Panc1 (cell line): Measurements from ENCODE around the gene CHRNB1. TPM values are rescaled to one million over a fixed set of nuclear protein-coding genes. Genes with fewer than 3 reads are reported as not detected.

ENCODE experiments used
- ATAC-seq: fragments of 200-7000 bp; cut with Tn5 transposase; 2 replicates; pipeline ENCODE4 v1.9.1; 2020; ENCODE audit warnings: mild to moderate bottlenecking, moderate library complexity
- BruUV-seq: library from RNA; stranded (reverse); fragments of 400-500 nt; replicated peaks from 2 replicates; lab custom pipeline; 2021; lab: Mats Ljungman, UMichigan
- CTCF ChIA-PET: fragments of 300-600 bp; sonication (Branson Sonifier 250); formaldehyde crosslinking; loops from one replicate; lab custom pipeline; 2022; ENCODE audit warnings: antibody characterized with exemption; lab: Charles Lee
- POLR2A ChIA-PET: fragments of 300-600 bp; sonication (Branson Sonifier 250); formaldehyde crosslinking; loops from one replicate; lab custom pipeline; 2022; ENCODE audit warnings: antibody characterized with exemption; lab: Charles Lee
- DNase-seq: peaks from one replicate; pipeline ENCODE4 v3.0.0-alpha.2; 2010; ENCODE audit warnings: low read depth, low spot score
- H3K27ac ChIP-seq: 2 replicates; pipeline ENCODE4 v1.5.1; 2011; ENCODE audit warnings: mild to moderate bottlenecking, low read length, inconsistent platforms
- H3K27me3 ChIP-seq: fragments of 200-500 bp; sonication (Bioruptor generic); 2 replicates; pipeline ENCODE4 v1.6.0; 2014; ENCODE audit warnings: low read length, inconsistent platforms; ENCODE audit not compliant: control insufficient read depth, insufficient read depth
- H3K36me3 ChIP-seq: fragments of 200-500 bp; sonication (Bioruptor generic); 2 replicates; pipeline ENCODE4 v1.5.1; 2014; ENCODE audit warnings: inconsistent platforms, mild to moderate bottlenecking, low read length, moderate library complexity; ENCODE audit not compliant: control insufficient read depth, insufficient read depth
- H3K4me1 ChIP-seq: 2 replicates; pipeline ENCODE4 v1.5.1; 2011; ENCODE audit warnings: inconsistent platforms, mild to moderate bottlenecking, low read length, moderate library complexity; ENCODE audit not compliant: control insufficient read depth, insufficient read depth
- H3K4me3 ChIP-seq, 2 experiments: 2 replicates each; pipeline ENCODE4 v1.5.1; 2011 to 2012; ENCODE audit warnings: low read depth in 2 of 2, low read length in 2 of 2, mild to moderate bottlenecking in 2 of 2, inconsistent platforms in 1 of 2, moderate library complexity in 1 of 2
- H3K9me3 ChIP-seq: fragments of 200-500 bp; sonication (Bioruptor generic); 2 replicates; pipeline ENCODE4 v1.5.1; 2014; ENCODE audit warnings: low read depth, mild to moderate bottlenecking, inconsistent platforms, low read length, moderate library complexity; ENCODE audit not compliant: control insufficient read depth, insufficient read depth
- POLR2AphosphoS5 ChIP-seq: IDR thresholded peaks from 2 replicates; pipeline ENCODE4 v1.6.1; 2012; ENCODE audit warnings: mild to moderate bottlenecking, low read depth, low read length, moderate library complexity
- SIN3A ChIP-seq: IDR thresholded peaks from 2 replicates; pipeline ENCODE4 v1.6.1; 2012; ENCODE audit warnings: low read depth, mild to moderate bottlenecking, low read length, moderate library complexity, borderline replicate concordance; ENCODE audit not compliant: insufficient read depth
- TCF7L2 ChIP-seq: IDR thresholded peaks from 2 replicates; pipeline ENCODE4 v1.6.1; 2011; ENCODE audit warnings: mild to moderate bottlenecking, low read depth, low read length, inconsistent platforms
- in situ Hi-C: cut with HindIII; loops from 2 replicates; pipeline ENCODE4 v1.10.0; 2016; ENCODE audit warnings: low sequenced_read_pairs, low pct_unique_long_range_greater_than_20kb
- intact Hi-C: fragments of 100-400 bp; cut with micrococcal nuclease; formaldehyde crosslinking; loops from one replicate; pipeline ENCODE4 v1.10.0; 2022; ENCODE audit not compliant: unreplicated experiment
- total RNA-seq: library from RNA; stranded (reverse); gene quantifications from one replicate; pipeline ENCODE4 v1.2.1, GENCODE V29; 2021; ENCODE audit not compliant: unreplicated experiment
- TF ChIP-seq, protein P1 (sequence below), 2 experiments: IDR thresholded peaks; 2 replicates each; pipeline ENCODE4 v1.6.1; 2011 to 2012; ENCODE audit warnings: low read depth in 2 of 2, control low read depth in 1 of 2, low read length in 1 of 2, mild to moderate bottlenecking in 1 of 2, moderate library complexity in 1 of 2; ENCODE audit not compliant: insufficient read depth in 1 of 2
- TF ChIP-seq, protein P2 (sequence below): fragments of 450-650 bp; IDR thresholded peaks from 2 replicates; pipeline ENCODE4 v1.5.1; 2017; ENCODE audit warnings: mild to moderate bottlenecking

Gene CHRNB1
- total RNA-seq, 1 experiment from 2014 or later = 14.3 TPM

DNA sequence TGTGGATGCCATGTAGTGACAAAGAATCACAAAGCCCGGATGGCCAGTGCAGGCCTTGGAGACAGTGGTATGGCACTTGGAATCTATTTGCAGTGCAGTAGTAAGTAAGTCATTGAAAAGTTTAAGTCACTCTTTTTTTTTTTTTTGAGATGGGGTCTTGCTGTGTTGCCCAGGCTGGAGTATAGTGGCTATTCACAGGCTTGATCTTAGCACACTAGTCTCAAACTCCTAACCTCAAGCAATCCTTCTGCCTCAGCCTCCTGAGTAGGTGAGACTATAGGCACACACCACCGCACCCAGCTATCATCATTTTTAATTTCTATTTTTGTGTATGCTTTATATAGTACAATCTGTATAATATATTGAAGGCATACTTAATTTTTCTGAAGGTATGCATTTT is 46.2 kb upstream of the CHRNB1 start:
- CTCF ChIA-PET = no interaction called here
- Histone ChIP-seq H3K27me3 (no peaks in the 10 kb centered on the region), H3K4me1 (peaks cover 3% of the 10 kb centered on the region), H3K4me3 (no peak overlapping the region), H3K9me3 (no peaks in the 10 kb centered on the region), H3K27ac (no peak overlapping the region), H3K36me3 (no peaks in the 10 kb centered on the region)
- DNase-seq (no peak), ATAC-seq (no peak)
- no TSS peak for BruUV-seq
- intact Hi-C loops = no loop called here
- TF ChIP-seq POLR2AphosphoS5 (no peak), TCF7L2 (no peak), SIN3A (no peak)
- TF ChIP-seq, protein P1, sequence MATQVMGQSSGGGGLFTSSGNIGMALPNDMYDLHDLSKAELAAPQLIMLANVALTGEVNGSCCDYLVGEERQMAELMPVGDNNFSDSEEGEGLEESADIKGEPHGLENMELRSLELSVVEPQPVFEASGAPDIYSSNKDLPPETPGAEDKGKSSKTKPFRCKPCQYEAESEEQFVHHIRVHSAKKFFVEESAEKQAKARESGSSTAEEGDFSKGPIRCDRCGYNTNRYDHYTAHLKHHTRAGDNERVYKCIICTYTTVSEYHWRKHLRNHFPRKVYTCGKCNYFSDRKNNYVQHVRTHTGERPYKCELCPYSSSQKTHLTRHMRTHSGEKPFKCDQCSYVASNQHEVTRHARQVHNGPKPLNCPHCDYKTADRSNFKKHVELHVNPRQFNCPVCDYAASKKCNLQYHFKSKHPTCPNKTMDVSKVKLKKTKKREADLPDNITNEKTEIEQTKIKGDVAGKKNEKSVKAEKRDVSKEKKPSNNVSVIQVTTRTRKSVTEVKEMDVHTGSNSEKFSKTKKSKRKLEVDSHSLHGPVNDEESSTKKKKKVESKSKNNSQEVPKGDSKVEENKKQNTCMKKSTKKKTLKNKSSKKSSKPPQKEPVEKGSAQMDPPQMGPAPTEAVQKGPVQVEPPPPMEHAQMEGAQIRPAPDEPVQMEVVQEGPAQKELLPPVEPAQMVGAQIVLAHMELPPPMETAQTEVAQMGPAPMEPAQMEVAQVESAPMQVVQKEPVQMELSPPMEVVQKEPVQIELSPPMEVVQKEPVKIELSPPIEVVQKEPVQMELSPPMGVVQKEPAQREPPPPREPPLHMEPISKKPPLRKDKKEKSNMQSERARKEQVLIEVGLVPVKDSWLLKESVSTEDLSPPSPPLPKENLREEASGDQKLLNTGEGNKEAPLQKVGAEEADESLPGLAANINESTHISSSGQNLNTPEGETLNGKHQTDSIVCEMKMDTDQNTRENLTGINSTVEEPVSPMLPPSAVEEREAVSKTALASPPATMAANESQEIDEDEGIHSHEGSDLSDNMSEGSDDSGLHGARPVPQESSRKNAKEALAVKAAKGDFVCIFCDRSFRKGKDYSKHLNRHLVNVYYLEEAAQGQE (IDR thresholded peaks at IDR 0.05; ENCODE audit: insufficient read depth in 1 of 2, low read depth in 2 of 2, low read length in 1 of 2) = no peak
- TF ChIP-seq, protein P2, sequence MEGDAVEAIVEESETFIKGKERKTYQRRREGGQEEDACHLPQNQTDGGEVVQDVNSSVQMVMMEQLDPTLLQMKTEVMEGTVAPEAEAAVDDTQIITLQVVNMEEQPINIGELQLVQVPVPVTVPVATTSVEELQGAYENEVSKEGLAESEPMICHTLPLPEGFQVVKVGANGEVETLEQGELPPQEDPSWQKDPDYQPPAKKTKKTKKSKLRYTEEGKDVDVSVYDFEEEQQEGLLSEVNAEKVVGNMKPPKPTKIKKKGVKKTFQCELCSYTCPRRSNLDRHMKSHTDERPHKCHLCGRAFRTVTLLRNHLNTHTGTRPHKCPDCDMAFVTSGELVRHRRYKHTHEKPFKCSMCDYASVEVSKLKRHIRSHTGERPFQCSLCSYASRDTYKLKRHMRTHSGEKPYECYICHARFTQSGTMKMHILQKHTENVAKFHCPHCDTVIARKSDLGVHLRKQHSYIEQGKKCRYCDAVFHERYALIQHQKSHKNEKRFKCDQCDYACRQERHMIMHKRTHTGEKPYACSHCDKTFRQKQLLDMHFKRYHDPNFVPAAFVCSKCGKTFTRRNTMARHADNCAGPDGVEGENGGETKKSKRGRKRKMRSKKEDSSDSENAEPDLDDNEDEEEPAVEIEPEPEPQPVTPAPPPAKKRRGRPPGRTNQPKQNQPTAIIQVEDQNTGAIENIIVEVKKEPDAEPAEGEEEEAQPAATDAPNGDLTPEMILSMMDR = no peak
- in situ Hi-C loops = no loop called here
- POLR2A ChIA-PET = no interaction called here

DNA sequence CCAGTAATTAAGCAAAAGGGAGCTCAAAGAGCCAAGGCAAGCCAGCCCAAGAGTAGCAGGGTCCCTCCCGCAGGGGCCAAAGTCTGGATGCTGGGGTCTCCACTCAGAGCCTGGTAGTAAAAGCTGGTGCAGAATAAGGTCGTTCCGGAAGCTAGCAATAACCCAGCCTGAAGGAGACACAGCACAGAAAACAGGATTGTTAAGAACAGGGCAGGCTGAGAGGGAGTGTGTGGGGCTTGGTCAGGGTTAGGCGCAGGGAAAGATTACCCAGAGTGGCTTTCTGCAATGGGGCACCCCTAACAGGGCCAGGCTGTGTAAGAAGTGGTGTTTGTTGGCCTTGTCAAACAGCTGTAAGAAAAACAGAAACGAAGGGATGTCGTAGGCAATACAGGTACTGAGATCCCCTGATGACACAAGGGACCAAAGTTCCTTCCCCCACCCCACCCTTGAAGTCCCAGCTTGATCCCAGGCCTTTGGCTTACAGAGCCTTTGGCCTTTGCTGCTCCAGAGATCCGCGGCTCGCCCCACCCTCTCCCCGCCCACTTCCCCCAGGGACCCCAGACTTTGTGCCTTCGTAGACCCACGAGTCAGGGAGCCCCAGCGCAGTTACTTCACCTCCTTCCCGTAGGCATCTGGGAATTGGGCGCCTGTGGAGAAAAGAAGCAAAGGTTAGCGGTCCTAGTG is 41.7 kb upstream of the CHRNB1 start:
- TF ChIP-seq, protein P2 = no peak
- TF ChIP-seq POLR2AphosphoS5 = no peak
- TF ChIP-seq SIN3A = no peak
- TF ChIP-seq, protein P1 (IDR thresholded peaks at IDR 0.05; ENCODE audit: insufficient read depth in 1 of 2, low read depth in 2 of 2, low read length in 1 of 2) = no peak
- no peak for TF ChIP-seq TCF7L2
- ChIA-PET CTCF (interaction anchor here (1.1 kb wide), 1 partner anchor 16 kb away, joined by 4 read pairs; no protein-coding TSS in a partner anchor), POLR2A (interaction anchor here (1.6 kb wide), 1 partner anchor 32 kb away, joined by 6 read pairs; the partner anchor contains the start of gene TMEM102)
- no peaks in the 10 kb centered on the region for H3K36me3 ChIP-seq
- no peaks in the 10 kb centered on the region for H3K9me3 ChIP-seq
- peak overlapping the region; percentile 61 for H3K4me3 ChIP-seq
- no peaks in the 10 kb centered on the region for H3K27me3 ChIP-seq
- in situ Hi-C loops (no loop called here), intact Hi-C loops (no loop called here)
- no peak for DNase-seq
- peak; percentile 6; the same call in 1 of the 2 replicates for ATAC-seq
- H3K4me1 ChIP-seq = peaks cover 3% of the 10 kb centered on the region
- peak overlapping the region; percentile 76 for H3K27ac ChIP-seq
- TSS peak; percentile 96 for BruUV-seq
